CD4-positive, CD25-positive, alpha-beta regulatory T cell (primary cell): ENCODE measurements around the gene CERS6. TPM values are rescaled to one million over a fixed set of nuclear protein-coding genes. Genes with fewer than 3 reads are reported as not detected.

Experiments
- ATAC-seq, 2 donors: fragments of 150-1000 bp; cut with Tn5 transposase; one replicate each; pipeline ENCODE4 v1.10.0; 2021; ENCODE audit warnings: low read depth in 2 of 2, moderate number of reproducible peaks in 2 of 2, moderate library complexity in 1 of 2
- DNase-seq, 3 donors: peaks; one replicate each; pipeline versions ENCODE4 v3.0.0 to v3.0.0-alpha.2; 2012 to 2022; ENCODE audit warnings: mixed read lengths in 1 of 3
- H3K27ac ChIP-seq: one replicate; pipeline ENCODE4 v1.7.0; 2013; ENCODE audit warnings: mild to moderate bottlenecking, low read length; ENCODE audit not compliant: insufficient read depth, poor library complexity, severe bottlenecking
- H3K27me3 ChIP-seq: one replicate; pipeline ENCODE4 v1.7.0; 2013; ENCODE audit warnings: low read length; ENCODE audit not compliant: control insufficient read depth, insufficient read depth
- H3K36me3 ChIP-seq: one replicate; pipeline ENCODE4 v1.7.0; 2013; ENCODE audit warnings: mild to moderate bottlenecking, low read length, moderate library complexity; ENCODE audit not compliant: control insufficient read depth, insufficient read depth
- H3K4me1 ChIP-seq: 2 replicates; pipeline ENCODE4 v1.7.0; 2013; ENCODE audit warnings: mild to moderate bottlenecking, low read length; ENCODE audit not compliant: insufficient read depth, control insufficient read depth, poor library complexity, severe bottlenecking
- H3K4me3 ChIP-seq: one replicate; pipeline ENCODE4 v1.7.0; 2013; ENCODE audit warnings: low read depth, mild to moderate bottlenecking, low read length, moderate library complexity
- H3K9me3 ChIP-seq, 2 experiments: 1 replicate in 1 of 2; 2 replicates in 1 of 2; pipeline ENCODE4 v1.7.0; 2013; ENCODE audit warnings: low read length in 2 of 2, mild to moderate bottlenecking in 1 of 2, moderate library complexity in 1 of 2; ENCODE audit not compliant: control insufficient read depth in 2 of 2
- H3K27ac Mint-ChIP-seq, 3 donors: one replicate each; pipeline ENCODE4 v1.8.0; 2020 to 2022; ENCODE audit warnings: mild to moderate bottlenecking in 3 of 3, mixed read lengths in 3 of 3, moderate library complexity in 2 of 3
- H3K27me3 Mint-ChIP-seq: one replicate; pipeline ENCODE4 v1.8.0; 2022; ENCODE audit warnings: mild to moderate bottlenecking, mixed read lengths
- H3K36me3 Mint-ChIP-seq: one replicate; pipeline ENCODE4 v1.8.0; 2020; ENCODE audit warnings: mixed read lengths
- H3K4me1 Mint-ChIP-seq, 4 donors: one replicate each; pipeline ENCODE4 v1.8.0; 2020 to 2022; ENCODE audit warnings: mixed read lengths in 4 of 4, mild to moderate bottlenecking in 1 of 4
- H3K4me3 Mint-ChIP-seq, 4 donors: one replicate each; pipeline ENCODE4 v1.8.0; 2020 to 2022; ENCODE audit warnings: mild to moderate bottlenecking in 4 of 4, mixed read lengths in 4 of 4, moderate library complexity in 3 of 4
- H3K9me3 Mint-ChIP-seq, 7 donors: one replicate each; pipeline ENCODE4 v1.8.0; 2020 to 2022; ENCODE audit warnings: mixed read lengths in 7 of 7, mild to moderate bottlenecking in 3 of 7, moderate library complexity in 2 of 7
- polyA plus RNA-seq, 4 donors: library from polyadenylated mRNA; unstranded; fragments of 300-500 nt; fragmentation: Illumina TruSeq; gene quantifications; one replicate each; pipeline ENCODE4 v1.2.3, GENCODE V29; 2021
- total RNA-seq: library from RNA; stranded (reverse); gene quantifications from one replicate; pipeline ENCODE4 v1.2.3, GENCODE V29; 2022

The CERS6 gene
- total and polyA plus RNA-seq, 5 donors from 2014 or later = 1.3 to 5.3 (median 3.6) TPM

GRCh38 chr2:168612719-168613118 lies 156.6 kb downstream of the CERS6 start:
- H3K27ac ChIP-seq = no peak overlapping the region
- peaks cover 10% of the 10 kb centered on the region for H3K36me3 Mint-ChIP-seq
- ATAC-seq (no peak), DNase-seq (no peak)
- H3K9me3 Mint-ChIP-seq = peaks cover 0 to 3% (median 0%) of the 10 kb centered on the region in 7 donors
- H3K36me3 ChIP-seq = no peaks in the 10 kb centered on the region
- no peaks in the 10 kb centered on the region for H3K27me3 ChIP-seq
- no peak overlapping the region for H3K4me3 Mint-ChIP-seq
- no peak overlapping the region for H3K4me3 ChIP-seq
- peaks cover 4% of the 10 kb centered on the region for H3K27me3 Mint-ChIP-seq
- H3K9me3 ChIP-seq = no peaks in the 10 kb centered on the region
- peaks cover 0 to 14% (median 0%) of the 10 kb centered on the region in 4 donors for H3K4me1 Mint-ChIP-seq
- peak overlapping the region in 1 of 3 donors; percentile 16 for H3K27ac Mint-ChIP-seq
- no peaks in the 10 kb centered on the region for H3K4me1 ChIP-seq

GRCh38 chr2:168613551-168613950 lies 157.5 kb downstream of the CERS6 start:
- ATAC-seq (no peak), DNase-seq (no peak)
- H3K27me3 Mint-ChIP-seq = peaks cover 4% of the 10 kb centered on the region
- peaks cover 0 to 14% (median 0%) of the 10 kb centered on the region in 4 donors for H3K4me1 Mint-ChIP-seq
- H3K9me3 ChIP-seq = no peaks in the 10 kb centered on the region
- no peaks in the 10 kb centered on the region for H3K27me3 ChIP-seq
- H3K9me3 Mint-ChIP-seq = peaks cover 0 to 3% (median 0%) of the 10 kb centered on the region in 7 donors
- H3K4me1 ChIP-seq = no peaks in the 10 kb centered on the region
- H3K4me3 ChIP-seq = no peak overlapping the region
- H3K4me3 Mint-ChIP-seq = no peak overlapping the region
- peaks cover 10% of the 10 kb centered on the region for H3K36me3 Mint-ChIP-seq
- H3K36me3 ChIP-seq = no peaks in the 10 kb centered on the region
- no peak overlapping the region for H3K27ac ChIP-seq
- H3K27ac Mint-ChIP-seq = no peak overlapping the region

- no peak for ATAC-seq
- peaks cover 0 to 14% (median 1%) of the 10 kb centered on the region in 4 donors for H3K4me1 Mint-ChIP-seq
- no peak overlapping the region for H3K27ac Mint-ChIP-seq
- H3K36me3 ChIP-seq = no peaks in the 10 kb centered on the region
- H3K27me3 ChIP-seq = no peaks in the 10 kb centered on the region
- H3K4me3 ChIP-seq = no peak overlapping the region
- DNase-seq = no peak
- no peak overlapping the region for H3K27ac ChIP-seq
- H3K4me3 Mint-ChIP-seq = no peak overlapping the region
- peaks cover 10% of the 10 kb centered on the region for H3K36me3 Mint-ChIP-seq
- H3K4me1 ChIP-seq = no peaks in the 10 kb centered on the region
- H3K9me3 Mint-ChIP-seq = peaks cover 0 to 3% (median 0%) of the 10 kb centered on the region in 7 donors
- H3K9me3 ChIP-seq = no peaks in the 10 kb centered on the region
- H3K27me3 Mint-ChIP-seq = peaks cover 4% of the 10 kb centered on the region
These were observed 158.3 kb downstream of the CERS6 start for GRCh38 chr2:168614172-168615018.

- Histone ChIP-seq H3K27ac (no peak overlapping the region), H3K4me3 (no peak overlapping the region), H3K9me3 (no peaks in the 10 kb centered on the region), H3K36me3 (no peaks in the 10 kb centered on the region), H3K27me3 (no peaks in the 10 kb centered on the region), H3K4me1 (no peaks in the 10 kb centered on the region)
- no peaks in the 10 kb centered on the region for H3K27me3 Mint-ChIP-seq
- H3K27ac Mint-ChIP-seq = no peak overlapping the region
- H3K4me1 Mint-ChIP-seq = peaks cover 0 to 5% (median 3%) of the 10 kb centered on the region in 4 donors
- ATAC-seq (no peak), DNase-seq (no peak)
- H3K4me3 Mint-ChIP-seq = no peak overlapping the region
- peaks cover 0 to 3% (median 0%) of the 10 kb centered on the region in 7 donors for H3K9me3 Mint-ChIP-seq
- H3K36me3 Mint-ChIP-seq = no peaks in the 10 kb centered on the region
These were observed 164.5 kb downstream of the CERS6 start for GRCh38 chr2:168620554-168620953.

GRCh38 chr2:168622559-168622958 lies 166.5 kb downstream of the CERS6 start:
- Mint-ChIP-seq H3K4me3 (no peak overlapping the region), H3K9me3 (peaks cover 0 to 1% (median 0%) of the 10 kb centered on the region in 7 donors), H3K36me3 (no peaks in the 10 kb centered on the region), H3K4me1 (peaks cover 0 to 13% (median 4%) of the 10 kb centered on the region in 4 donors), H3K27ac (no peak overlapping the region), H3K27me3 (no peaks in the 10 kb centered on the region)
- Histone ChIP-seq H3K4me3 (no peak overlapping the region), H3K36me3 (no peaks in the 10 kb centered on the region), H3K4me1 (no peaks in the 10 kb centered on the region), H3K27ac (no peak overlapping the region), H3K27me3 (no peaks in the 10 kb centered on the region), H3K9me3 (no peaks in the 10 kb centered on the region)
- ATAC-seq = no peak
- DNase-seq = no peak

- no peaks in the 10 kb centered on the region for H3K36me3 ChIP-seq
- ATAC-seq (no peak), DNase-seq (no peak)
- Mint-ChIP-seq H3K4me3 (no peak overlapping the region), H3K9me3 (peaks cover 0 to 1% (median 0%) of the 10 kb centered on the region in 7 donors), H3K27me3 (no peaks in the 10 kb centered on the region), H3K27ac (no peak overlapping the region), H3K4me1 (peaks cover 0 to 13% (median 6%) of the 10 kb centered on the region in 4 donors), H3K36me3 (no peaks in the 10 kb centered on the region)
- no peaks in the 10 kb centered on the region for H3K9me3 ChIP-seq
- H3K27ac ChIP-seq = no peak overlapping the region
- H3K4me3 ChIP-seq = no peak overlapping the region
- H3K27me3 ChIP-seq = no peaks in the 10 kb centered on the region
- no peaks in the 10 kb centered on the region for H3K4me1 ChIP-seq
These were observed 168.0 kb downstream of the CERS6 start for GRCh38 chr2:168624028-168624427.

GRCh38 chr2:168626096-168626495 lies 170.0 kb downstream of the CERS6 start:
- H3K4me3 ChIP-seq = no peak overlapping the region
- no peaks in the 10 kb centered on the region for H3K36me3 ChIP-seq
- H3K9me3 Mint-ChIP-seq = peaks cover 0 to 1% (median 0%) of the 10 kb centered on the region in 7 donors
- H3K27me3 ChIP-seq = no peaks in the 10 kb centered on the region
- peaks cover 6% of the 10 kb centered on the region for H3K27me3 Mint-ChIP-seq
- DNase-seq (no peak), ATAC-seq (no peak)
- H3K27ac ChIP-seq = no peak overlapping the region
- no peak overlapping the region for H3K27ac Mint-ChIP-seq
- H3K4me3 Mint-ChIP-seq = no peak overlapping the region
- H3K4me1 ChIP-seq = no peaks in the 10 kb centered on the region
- H3K36me3 Mint-ChIP-seq = no peaks in the 10 kb centered on the region
- peaks cover 0 to 13% (median 5%) of the 10 kb centered on the region in 4 donors for H3K4me1 Mint-ChIP-seq
- H3K9me3 ChIP-seq = no peaks in the 10 kb centered on the region

- no peaks in the 10 kb centered on the region for H3K9me3 Mint-ChIP-seq
- Histone ChIP-seq H3K27me3 (no peaks in the 10 kb centered on the region), H3K36me3 (no peaks in the 10 kb centered on the region), H3K27ac (no peak overlapping the region), H3K4me1 (no peaks in the 10 kb centered on the region), H3K4me3 (no peak overlapping the region), H3K9me3 (no peaks in the 10 kb centered on the region)
- H3K4me1 Mint-ChIP-seq = peaks cover 0 to 13% (median 5%) of the 10 kb centered on the region in 4 donors
- no peak for ATAC-seq
- no peak overlapping the region for H3K27ac Mint-ChIP-seq
- H3K4me3 Mint-ChIP-seq = no peak overlapping the region
- peaks cover 6% of the 10 kb centered on the region for H3K27me3 Mint-ChIP-seq
- no peaks in the 10 kb centered on the region for H3K36me3 Mint-ChIP-seq
- no peak for DNase-seq
These were observed 170.6 kb downstream of the CERS6 start for GRCh38 chr2:168626647-168627046.
